Measurements from ENCODE around the gene ADNP.

ADNP gene

DNA sequence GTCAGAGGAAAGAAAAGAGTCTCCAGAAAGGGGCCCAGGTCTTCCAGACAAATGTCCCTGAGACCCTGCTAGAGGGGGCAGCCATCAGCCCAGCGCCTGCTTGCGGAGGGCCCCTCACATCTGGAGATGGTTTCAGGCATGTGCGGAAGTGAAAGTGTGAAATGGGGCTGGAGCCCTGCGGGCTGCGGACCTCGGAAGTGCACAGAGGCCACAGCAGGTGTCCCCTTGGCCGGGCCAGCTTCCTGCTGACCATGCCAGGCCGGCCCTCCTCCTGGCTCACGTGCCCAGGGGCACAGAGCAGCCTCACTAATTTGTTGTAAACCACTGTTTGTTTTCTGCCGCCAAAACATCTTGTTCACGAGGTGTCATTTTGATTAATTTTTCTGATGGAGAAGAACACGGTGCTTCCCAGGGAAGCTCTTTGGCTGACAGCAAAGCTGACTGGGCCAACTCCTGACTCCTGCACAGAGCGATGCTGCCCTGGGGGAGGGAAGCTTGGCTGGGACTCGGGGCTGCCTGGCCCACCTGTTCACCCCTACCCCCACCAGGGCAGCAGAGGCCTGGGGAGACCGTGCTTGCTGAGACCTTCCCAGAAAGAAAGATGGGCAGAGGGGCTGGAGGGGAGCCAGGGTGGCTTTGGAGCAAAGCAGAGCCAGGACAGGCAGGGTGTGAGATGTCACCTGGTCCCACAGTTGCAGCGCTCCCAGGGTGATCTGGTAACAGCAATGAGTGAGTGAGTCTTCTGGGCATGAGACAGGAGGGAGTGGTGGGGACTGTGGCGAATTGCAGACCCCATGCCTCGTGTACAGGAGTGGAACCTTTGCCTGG is 82.2 kb downstream of the ADNP start:
- H3K14ac ChIP-seq (ENCODE audit: low read length in 2 of 2) = peak overlapping the region in 1 of 2 experiments; percentile 1
- no peak overlapping the region for H2BK15ac ChIP-seq (ENCODE audit: low read depth, poor library complexity, severe bottlenecking)
- H3K79me1 ChIP-seq (replicated peaks; ENCODE audit: low read length, poor library complexity, severe bottlenecking) = peaks cover 4% of the 10 kb centered on the region
- no peak overlapping the region for H4K91ac ChIP-seq (ENCODE audit: low read length)
- no peak overlapping the region for H3K23ac ChIP-seq (ENCODE audit: low read length in 2 of 2)
- H3K36me3 ChIP-seq (ENCODE audit: control insufficient read depth in 1 of 2, insufficient read depth in 2 of 2, low read depth in 1 of 2, low read length in 2 of 2) = no peaks in the 10 kb centered on the region
- H2AK5ac ChIP-seq (ENCODE audit: low read length, severe bottlenecking) = no peak overlapping the region
- H2AFZ ChIP-seq (ENCODE audit: low read depth, low read length) = no peak overlapping the region
- H3K4ac ChIP-seq (ENCODE audit: low read depth in 1 of 2, low read length in 2 of 2) = no peak overlapping the region
- H3K27me3 ChIP-seq (ENCODE audit: control insufficient read depth in 1 of 2, insufficient read depth in 1 of 2, low read length in 2 of 2) = peaks cover 0 to 3% of the 10 kb centered on the region in 2 experiments
- WGBS = 55% methylated on average over 16 of the region's 18 CpGs
- no peak overlapping the region for H2BK12ac ChIP-seq (ENCODE audit: low read length in 2 of 2)
- no peak overlapping the region for H2BK5ac ChIP-seq (ENCODE audit: low read depth, low read length, poor library complexity, severe bottlenecking)
- H4K8ac ChIP-seq (ENCODE audit: low read length) = no peak overlapping the region
- H3K4me2 ChIP-seq (ENCODE audit: low read length, poor library complexity, severe bottlenecking) = peak overlapping the region; percentile 6
- no peaks in the 10 kb centered on the region for H3K9me3 ChIP-seq (ENCODE audit: control insufficient read depth, low read length)
- H3K4me1 ChIP-seq (ENCODE audit: control insufficient read depth, insufficient read depth, low read depth, low read length) = peaks cover 33% of the 10 kb centered on the region
- H3K18ac ChIP-seq (ENCODE audit: low read depth in 1 of 2, low read length in 2 of 2) = no peak overlapping the region
- no peak overlapping the region for H3K9ac ChIP-seq (ENCODE audit: low read length)
- peak overlapping the region in 1 of 2 experiments; percentile 55 for H3K4me3 ChIP-seq (ENCODE audit: insufficient read depth in 1 of 2, low read depth in 1 of 2, low read length in 2 of 2)
- H2BK120ac ChIP-seq (ENCODE audit: low read depth, low read length) = no peak overlapping the region
- no peak for DNase-seq
- no peak overlapping the region for H3K27ac ChIP-seq (ENCODE audit: low read length, poor library complexity, severe bottlenecking)

DNA sequence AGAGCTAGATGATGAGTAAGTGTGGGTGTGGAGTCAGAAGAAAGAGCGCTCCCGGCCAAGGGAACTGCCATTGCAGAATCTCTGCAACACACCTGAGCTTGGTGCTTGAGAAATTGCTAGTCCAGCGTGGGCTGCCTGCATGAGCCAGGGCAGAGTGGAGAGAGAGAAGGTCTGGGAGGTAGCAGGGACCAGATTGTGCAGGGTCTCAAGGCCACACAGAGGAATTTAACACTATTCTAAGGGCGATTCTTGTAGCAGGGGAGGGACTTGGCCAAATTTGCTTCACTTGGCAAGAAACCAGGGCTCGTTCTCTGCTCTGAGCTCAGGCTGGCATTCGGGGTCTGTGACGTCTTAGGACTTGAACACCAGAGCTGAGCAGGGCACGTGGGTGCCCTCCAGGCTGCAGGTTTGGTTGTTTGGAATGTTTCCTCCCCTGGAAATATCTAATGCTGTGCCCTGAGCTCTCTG is 82.9 kb downstream of the ADNP start:
- no peak for DNase-seq
- Histone ChIP-seq H3K9me3 (ENCODE audit: control insufficient read depth, low read length) (no peaks in the 10 kb centered on the region), H2AK5ac (ENCODE audit: low read length, severe bottlenecking) (no peak overlapping the region), H3K4me2 (ENCODE audit: low read length, poor library complexity, severe bottlenecking) (peak overlapping the region; percentile 6), H3K4ac (ENCODE audit: low read depth in 1 of 2, low read length in 2 of 2) (no peak overlapping the region), H3K27ac (ENCODE audit: low read length, poor library complexity, severe bottlenecking) (no peak overlapping the region), H3K4me3 (ENCODE audit: insufficient read depth in 1 of 2, low read depth in 1 of 2, low read length in 2 of 2) (peak overlapping the region in 1 of 2 experiments; percentile 55), H3K14ac (ENCODE audit: low read length in 2 of 2) (no peak overlapping the region), H2BK120ac (ENCODE audit: low read depth, low read length) (no peak overlapping the region), H3K79me1 (replicated peaks; ENCODE audit: low read length, poor library complexity, severe bottlenecking) (peaks cover 4% of the 10 kb centered on the region), H3K27me3 (ENCODE audit: control insufficient read depth in 1 of 2, insufficient read depth in 1 of 2, low read length in 2 of 2) (peaks cover 0 to 3% of the 10 kb centered on the region in 2 experiments), H4K91ac (ENCODE audit: low read length) (no peak overlapping the region), H3K9ac (ENCODE audit: low read length) (no peak overlapping the region), H2AFZ (ENCODE audit: low read depth, low read length) (no peak overlapping the region), H2BK12ac (ENCODE audit: low read length in 2 of 2) (no peak overlapping the region), H2BK15ac (ENCODE audit: low read depth, poor library complexity, severe bottlenecking) (no peak overlapping the region), H3K23ac (ENCODE audit: low read length in 2 of 2) (no peak overlapping the region), H2BK5ac (ENCODE audit: low read depth, low read length, poor library complexity, severe bottlenecking) (no peak overlapping the region), H3K18ac (ENCODE audit: low read depth in 1 of 2, low read length in 2 of 2) (no peak overlapping the region), H3K4me1 (ENCODE audit: control insufficient read depth, insufficient read depth, low read depth, low read length) (peaks cover 33% of the 10 kb centered on the region), H3K36me3 (ENCODE audit: control insufficient read depth in 1 of 2, insufficient read depth in 2 of 2, low read depth in 1 of 2, low read length in 2 of 2) (no peaks in the 10 kb centered on the region), H4K8ac (ENCODE audit: low read length) (no peak overlapping the region)
- WGBS = 74% methylated on average over 8 of the region's 8 CpGs

DNA sequence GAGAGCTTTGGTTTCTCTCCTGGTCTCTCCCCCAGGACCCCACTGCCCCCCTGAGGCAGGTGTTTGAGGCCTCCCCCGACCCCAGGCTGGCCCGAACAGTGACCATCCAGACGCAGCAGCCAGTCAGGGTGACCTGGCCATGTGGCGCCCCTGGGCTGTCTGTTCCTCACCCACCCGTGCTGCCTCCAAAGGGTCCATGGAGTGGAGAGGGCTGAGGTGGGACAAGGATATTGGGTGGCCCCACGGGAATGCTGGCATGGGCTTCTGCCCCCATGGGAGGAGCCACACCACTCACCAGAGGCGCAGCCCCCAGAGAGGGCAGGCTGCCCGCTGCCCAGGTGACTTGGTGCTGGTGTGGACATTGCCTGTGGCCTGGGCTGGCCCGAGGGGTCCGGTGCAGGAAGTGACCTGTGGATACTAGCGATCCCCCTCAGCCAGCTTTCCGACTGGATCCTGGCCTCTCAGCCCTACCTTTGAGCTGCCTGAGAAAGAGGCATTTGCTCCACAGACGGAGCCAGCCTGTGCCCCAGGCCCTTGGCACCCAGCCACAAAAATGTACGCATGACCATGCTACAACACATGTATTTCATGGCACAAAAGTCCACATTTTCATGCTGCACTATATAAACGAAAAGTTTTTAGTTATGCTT is 85.5 kb downstream of the ADNP start:
- Histone ChIP-seq H3K14ac (ENCODE audit: low read length in 2 of 2) (peak overlapping the region in 1 of 2 experiments; percentile 29), H2BK5ac (ENCODE audit: low read depth, low read length, poor library complexity, severe bottlenecking) (no peak overlapping the region), H3K4ac (ENCODE audit: low read depth in 1 of 2, low read length in 2 of 2) (no peak overlapping the region), H2BK120ac (ENCODE audit: low read depth, low read length) (no peak overlapping the region), H4K8ac (ENCODE audit: low read length) (no peak overlapping the region), H3K27ac (ENCODE audit: low read length, poor library complexity, severe bottlenecking) (no peak overlapping the region), H4K91ac (ENCODE audit: low read length) (peak overlapping the region; percentile 44), H3K79me1 (replicated peaks; ENCODE audit: low read length, poor library complexity, severe bottlenecking) (no peaks in the 10 kb centered on the region), H2BK15ac (ENCODE audit: low read depth, poor library complexity, severe bottlenecking) (peak overlapping the region; percentile 88), H3K18ac (ENCODE audit: low read depth in 1 of 2, low read length in 2 of 2) (no peak overlapping the region), H3K27me3 (ENCODE audit: control insufficient read depth in 1 of 2, insufficient read depth in 1 of 2, low read length in 2 of 2) (peaks cover 0 to 3% of the 10 kb centered on the region in 2 experiments), H2AK5ac (ENCODE audit: low read length, severe bottlenecking) (peak overlapping the region; percentile 61), H3K4me2 (ENCODE audit: low read length, poor library complexity, severe bottlenecking) (no peak overlapping the region), H3K36me3 (ENCODE audit: control insufficient read depth in 1 of 2, insufficient read depth in 2 of 2, low read depth in 1 of 2, low read length in 2 of 2) (peaks cover 0 to 4% of the 10 kb centered on the region in 2 experiments), H3K4me1 (ENCODE audit: control insufficient read depth, insufficient read depth, low read depth, low read length) (peaks cover 30% of the 10 kb centered on the region), H2AFZ (ENCODE audit: low read depth, low read length) (no peak overlapping the region), H3K23ac (ENCODE audit: low read length in 2 of 2) (no peak overlapping the region), H2BK12ac (ENCODE audit: low read length in 2 of 2) (no peak overlapping the region), H3K9ac (ENCODE audit: low read length) (no peak overlapping the region), H3K4me3 (ENCODE audit: insufficient read depth in 1 of 2, low read depth in 1 of 2, low read length in 2 of 2) (no peak overlapping the region), H3K9me3 (ENCODE audit: control insufficient read depth, low read length) (no peaks in the 10 kb centered on the region)
- WGBS = 87% methylated on average over 15 of the region's 15 CpGs
- DNase-seq = no peak

DNA sequence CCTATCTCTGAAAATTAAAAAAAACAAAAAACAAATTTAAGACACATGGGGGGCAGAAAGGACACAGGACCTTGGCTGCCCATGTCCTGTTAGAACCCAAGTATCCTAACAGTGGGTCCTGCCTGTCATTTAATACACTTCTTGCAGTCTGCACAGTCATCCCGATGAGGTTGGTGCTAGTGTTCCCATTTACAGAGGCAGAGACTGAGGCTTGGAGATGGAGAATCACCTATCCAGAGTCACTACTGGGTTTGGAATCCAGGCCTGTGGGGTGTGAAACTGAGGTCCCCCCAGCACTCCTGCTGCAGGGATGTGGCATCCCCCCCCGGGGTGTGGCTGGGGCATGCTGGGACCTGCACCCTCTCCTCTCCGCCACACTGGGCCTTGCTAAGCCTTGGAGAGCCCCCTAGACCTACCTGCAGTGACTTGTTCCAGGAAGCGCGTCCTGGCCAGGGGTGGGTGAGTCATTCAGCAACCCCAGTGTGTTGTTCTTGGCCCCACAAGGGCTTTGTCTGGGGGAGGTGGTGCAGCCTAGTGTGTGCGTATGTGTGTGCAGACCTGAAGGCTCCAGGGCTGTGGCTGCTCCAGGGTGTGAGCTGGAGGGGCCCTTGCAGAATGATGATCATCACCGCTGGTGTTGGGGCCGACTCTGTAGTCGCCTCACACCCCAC is 86.7 kb downstream of the ADNP start:
- Histone ChIP-seq H3K23ac (ENCODE audit: low read length in 2 of 2) (no peak overlapping the region), H3K36me3 (ENCODE audit: control insufficient read depth in 1 of 2, insufficient read depth in 2 of 2, low read depth in 1 of 2, low read length in 2 of 2) (peaks cover 0 to 4% of the 10 kb centered on the region in 2 experiments), H2BK12ac (ENCODE audit: low read length in 2 of 2) (no peak overlapping the region), H2BK15ac (ENCODE audit: low read depth, poor library complexity, severe bottlenecking) (no peak overlapping the region), H3K14ac (ENCODE audit: low read length in 2 of 2) (no peak overlapping the region), H4K8ac (ENCODE audit: low read length) (peak overlapping the region; percentile 2), H3K4ac (ENCODE audit: low read depth in 1 of 2, low read length in 2 of 2) (no peak overlapping the region), H2AK5ac (ENCODE audit: low read length, severe bottlenecking) (peak overlapping the region; percentile 61), H3K9me3 (ENCODE audit: control insufficient read depth, low read length) (no peaks in the 10 kb centered on the region), H3K9ac (ENCODE audit: low read length) (no peak overlapping the region), H4K91ac (ENCODE audit: low read length) (no peak overlapping the region), H2BK5ac (ENCODE audit: low read depth, low read length, poor library complexity, severe bottlenecking) (no peak overlapping the region), H3K4me1 (ENCODE audit: control insufficient read depth, insufficient read depth, low read depth, low read length) (peaks cover 30% of the 10 kb centered on the region), H3K4me3 (ENCODE audit: insufficient read depth in 1 of 2, low read depth in 1 of 2, low read length in 2 of 2) (no peak overlapping the region), H2BK120ac (ENCODE audit: low read depth, low read length) (no peak overlapping the region), H3K27me3 (ENCODE audit: control insufficient read depth in 1 of 2, insufficient read depth in 1 of 2, low read length in 2 of 2) (no peaks in the 10 kb centered on the region), H3K27ac (ENCODE audit: low read length, poor library complexity, severe bottlenecking) (no peak overlapping the region), H3K4me2 (ENCODE audit: low read length, poor library complexity, severe bottlenecking) (peak overlapping the region; percentile 7), H3K79me1 (replicated peaks; ENCODE audit: low read length, poor library complexity, severe bottlenecking) (no peaks in the 10 kb centered on the region), H2AFZ (ENCODE audit: low read depth, low read length) (no peak overlapping the region), H3K18ac (ENCODE audit: low read depth in 1 of 2, low read length in 2 of 2) (no peak overlapping the region)
- WGBS = 86% methylated on average over 9 of the region's 9 CpGs
- peak; percentile 12 for DNase-seq

All from mesenchymal stem cell (in vitro differentiated cells and primary cell).